ENCODE results near the gene DOC2B.
"Not testable (repeated sequence)": the region's sequence is repeated elsewhere in the genome, so short reads cannot be mapped to it uniquely, and the experiment has no call there.

GRCh38 chr17:135895-136294 is 45.6 kb downstream of the DOC2B start:
- TF ChIP-seq CTCF (conservative IDR thresholded peaks at IDR 0.05; ENCODE audit: low read length); EZH2phosphoT487 (IDR thresholded peaks at IDR 0.05; ENCODE audit: borderline replicate concordance, low read depth, low read length): not testable (repeated sequence)
